HepG2 (cell line): ENCODE measurements around the gene LZTS2. TPM values are rescaled to one million over a fixed set of nuclear protein-coding genes. Genes with fewer than 3 reads are reported as not detected.
A peak's percentile ranks its signal among the peaks of the same experiment; 100 is the strongest.

Source experiments
- ISX ChIP-seq: sonication (generic); formaldehyde crosslinking; conservative IDR thresholded peaks from 2 replicates; pipeline ENCODE4 v1.5.0; 2020; ENCODE audit warnings: missing genetic modification reagents
- KMT2A ChIP-seq: sonication (generic); formaldehyde crosslinking; IDR thresholded peaks from 2 replicates; pipeline ENCODE4 v1.4.0; 2020; ENCODE audit warnings: missing genetic modification reagents
- MYC ChIP-seq: sonication (generic); formaldehyde crosslinking; IDR thresholded peaks from 2 replicates; pipeline ENCODE4 v1.9.0; 2021; ENCODE audit warnings: missing genetic modification reagents, borderline replicate concordance
- XBP1 ChIP-seq: sonication (generic); formaldehyde crosslinking; IDR thresholded peaks from 2 replicates; pipeline ENCODE4 v1.5.0; 2020; ENCODE audit warnings: missing genetic modification reagents
- ZBTB38 ChIP-seq: sonication (generic); formaldehyde crosslinking; IDR thresholded peaks from 2 replicates; pipeline ENCODE4 v1.5.1; 2020; ENCODE audit warnings: mild to moderate bottlenecking, missing genetic modification reagents
- ZNF230 ChIP-seq: sonication (generic); formaldehyde crosslinking; IDR thresholded peaks from 2 replicates; pipeline ENCODE4 v1.4.0; 2020; ENCODE audit warnings: mild to moderate bottlenecking, missing genetic modification reagents
- ZNF343 ChIP-seq: sonication (generic); formaldehyde crosslinking; IDR thresholded peaks from 2 replicates; pipeline ENCODE4 v1.4.0; 2020; ENCODE audit warnings: mild to moderate bottlenecking, missing genetic modification reagents
- ZNF501 ChIP-seq: sonication (generic); formaldehyde crosslinking; IDR thresholded peaks from 2 replicates; pipeline ENCODE4 v1.5.1; 2020; ENCODE audit warnings: mild to moderate bottlenecking, moderate library complexity, missing genetic modification reagents
- ZNF563 ChIP-seq: sonication (generic); formaldehyde crosslinking; IDR thresholded peaks from 2 replicates; pipeline ENCODE4 v1.8.0; 2022; ENCODE audit warnings: mild to moderate bottlenecking, moderate library complexity, missing genetic modification reagents
- ZNF790 ChIP-seq: sonication (generic); formaldehyde crosslinking; IDR thresholded peaks from 2 replicates; pipeline ENCODE4 v1.8.0; 2022; ENCODE audit warnings: missing genetic modification reagents, mild to moderate bottlenecking, borderline replicate concordance
- ZSCAN9 ChIP-seq: IDR thresholded peaks from 2 replicates; pipeline ENCODE4 v1.6.1; 2016; ENCODE audit warnings: borderline replicate concordance
- polyA plus RNA-seq, 8 experiments: library from polyadenylated mRNA; depleted of rRNA in 3 of 8; stranded (reverse) in 7 of 8; unstranded in 1 of 8; fragments of >200 nt; fragmentation: Illumina TruSeq in 4 of 8; extraction: Trizol in 4 of 8; gene quantifications; 2 replicates each; pipeline versions ENCODE4 v1.2.1 to v1.2.3, GENCODE V29; 2011 to 2016; ENCODE audit warnings: low read depth in 4 of 8, missing spikeins in 1 of 8, mixed read lengths in 1 of 8; ENCODE audit not compliant: insufficient read depth in 1 of 8
- total RNA-seq, 5 experiments: library from RNA; depleted of rRNA; stranded (reverse); fragments of >200 nt; fragmentation: Illumina TruSeq; extraction: Trizol; gene quantifications; 2 replicates each; pipeline ENCODE4 v1.2.3, GENCODE V29; 2016; ENCODE audit warnings: low read depth in 1 of 5
- TF ChIP-seq, protein P1 (sequence below): sonication (generic); formaldehyde crosslinking; IDR thresholded peaks from 2 replicates; pipeline ENCODE4 v1.5.0; 2020; ENCODE audit warnings: mild to moderate bottlenecking, missing genetic modification reagents, borderline replicate concordance
- TF ChIP-seq, protein P2 (sequence below): sonication (generic); formaldehyde crosslinking; IDR thresholded peaks from 2 replicates; pipeline ENCODE4 v1.8.0; 2022; ENCODE audit warnings: low read depth, missing genetic modification reagents
- TF ChIP-seq, protein P3 (sequence below): sonication (generic); formaldehyde crosslinking; IDR thresholded peaks from 2 replicates; pipeline ENCODE4; 2020; ENCODE audit warnings: missing genetic modification reagents, mild to moderate bottlenecking, borderline replicate concordance
- TF ChIP-seq, protein P4 (sequence below): sonication (generic); formaldehyde crosslinking; IDR thresholded peaks from 2 replicates; pipeline ENCODE4 v1.5.1; 2020; ENCODE audit warnings: mild to moderate bottlenecking, missing genetic modification reagents, moderate library complexity
- TF ChIP-seq, protein P5 (sequence below): sonication (generic); formaldehyde crosslinking; IDR thresholded peaks from 2 replicates; pipeline ENCODE4 v1.5.0; 2020; ENCODE audit warnings: missing genetic modification reagents, mild to moderate bottlenecking, borderline replicate concordance
- TF ChIP-seq, protein P6 (sequence below): sonication (generic); formaldehyde crosslinking; IDR thresholded peaks from 2 replicates; pipeline ENCODE4 v1.4.0; 2020; ENCODE audit warnings: mild to moderate bottlenecking, missing genetic modification reagents

The LZTS2 gene
- total and polyA plus RNA-seq, 2 of the 13 experiments (the other 11 are each of a cell fraction or from before 2014, with no cell fraction given): 43.6 to 65.6 TPM

DNA sequence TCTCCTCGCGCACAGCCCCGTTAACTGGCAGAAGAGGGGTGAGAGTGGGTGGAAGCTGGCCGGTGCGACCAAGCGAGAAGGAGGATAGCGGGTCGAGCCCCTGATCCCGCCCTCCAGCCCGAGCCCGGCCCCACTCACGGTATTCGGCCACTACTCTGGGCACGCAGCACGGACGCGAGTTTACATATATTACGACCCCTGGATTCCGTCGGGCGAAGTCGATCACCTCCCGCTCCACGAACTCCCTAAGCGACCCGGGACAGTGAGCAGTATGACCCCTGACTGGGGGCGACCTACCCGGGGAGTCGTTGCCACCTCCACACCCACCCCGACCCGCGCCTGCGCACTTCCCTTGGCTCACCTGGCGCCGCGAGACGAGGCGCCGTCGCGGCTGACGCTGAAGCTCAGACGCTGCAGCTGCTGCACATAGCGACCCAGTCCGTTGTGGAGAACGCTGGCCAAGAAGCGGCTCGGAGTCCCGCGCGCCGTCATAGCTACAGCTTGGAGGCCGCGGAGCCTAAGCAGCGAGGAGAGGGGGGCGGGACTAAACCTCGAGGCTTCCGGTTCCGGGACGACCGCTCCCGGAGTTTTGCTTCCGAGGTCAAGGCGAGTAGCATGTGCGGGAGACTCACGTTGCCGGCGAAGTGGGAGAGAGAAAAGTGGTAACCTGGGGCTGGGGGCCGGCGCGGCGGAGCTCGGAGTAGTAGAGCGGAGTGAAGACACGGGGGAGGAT, 12.5 kb upstream of the LZTS2 start, which contains the start of the genes MRPL43 and TWNK (continued):
- TF ChIP-seq, protein P1, sequence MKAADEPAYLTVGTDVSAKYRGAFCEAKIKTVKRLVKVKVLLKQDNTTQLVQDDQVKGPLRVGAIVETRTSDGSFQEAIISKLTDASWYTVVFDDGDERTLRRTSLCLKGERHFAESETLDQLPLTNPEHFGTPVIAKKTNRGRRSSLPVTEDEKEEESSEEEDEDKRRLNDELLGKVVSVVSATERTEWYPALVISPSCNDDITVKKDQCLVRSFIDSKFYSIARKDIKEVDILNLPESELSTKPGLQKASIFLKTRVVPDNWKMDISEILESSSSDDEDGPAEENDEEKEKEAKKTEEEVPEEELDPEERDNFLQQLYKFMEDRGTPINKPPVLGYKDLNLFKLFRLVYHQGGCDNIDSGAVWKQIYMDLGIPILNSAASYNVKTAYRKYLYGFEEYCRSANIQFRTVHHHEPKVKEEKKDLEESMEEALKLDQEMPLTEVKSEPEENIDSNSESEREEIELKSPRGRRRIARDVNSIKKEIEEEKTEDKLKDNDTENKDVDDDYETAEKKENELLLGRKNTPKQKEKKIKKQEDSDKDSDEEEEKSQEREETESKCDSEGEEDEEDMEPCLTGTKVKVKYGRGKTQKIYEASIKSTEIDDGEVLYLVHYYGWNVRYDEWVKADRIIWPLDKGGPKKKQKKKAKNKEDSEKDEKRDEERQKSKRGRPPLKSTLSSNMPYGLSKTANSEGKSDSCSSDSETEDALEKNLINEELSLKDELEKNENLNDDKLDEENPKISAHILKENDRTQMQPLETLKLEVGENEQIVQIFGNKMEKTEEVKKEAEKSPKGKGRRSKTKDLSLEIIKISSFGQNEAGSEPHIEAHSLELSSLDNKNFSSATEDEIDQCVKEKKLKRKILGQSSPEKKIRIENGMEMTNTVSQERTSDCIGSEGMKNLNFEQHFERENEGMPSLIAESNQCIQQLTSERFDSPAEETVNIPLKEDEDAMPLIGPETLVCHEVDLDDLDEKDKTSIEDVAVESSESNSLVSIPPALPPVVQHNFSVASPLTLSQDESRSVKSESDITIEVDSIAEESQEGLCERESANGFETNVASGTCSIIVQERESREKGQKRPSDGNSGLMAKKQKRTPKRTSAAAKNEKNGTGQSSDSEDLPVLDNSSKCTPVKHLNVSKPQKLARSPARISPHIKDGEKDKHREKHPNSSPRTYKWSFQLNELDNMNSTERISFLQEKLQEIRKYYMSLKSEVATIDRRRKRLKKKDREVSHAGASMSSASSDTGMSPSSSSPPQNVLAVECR (CRISPR knock-in tag): peak; percentile 97
- TF ChIP-seq, protein P2, sequence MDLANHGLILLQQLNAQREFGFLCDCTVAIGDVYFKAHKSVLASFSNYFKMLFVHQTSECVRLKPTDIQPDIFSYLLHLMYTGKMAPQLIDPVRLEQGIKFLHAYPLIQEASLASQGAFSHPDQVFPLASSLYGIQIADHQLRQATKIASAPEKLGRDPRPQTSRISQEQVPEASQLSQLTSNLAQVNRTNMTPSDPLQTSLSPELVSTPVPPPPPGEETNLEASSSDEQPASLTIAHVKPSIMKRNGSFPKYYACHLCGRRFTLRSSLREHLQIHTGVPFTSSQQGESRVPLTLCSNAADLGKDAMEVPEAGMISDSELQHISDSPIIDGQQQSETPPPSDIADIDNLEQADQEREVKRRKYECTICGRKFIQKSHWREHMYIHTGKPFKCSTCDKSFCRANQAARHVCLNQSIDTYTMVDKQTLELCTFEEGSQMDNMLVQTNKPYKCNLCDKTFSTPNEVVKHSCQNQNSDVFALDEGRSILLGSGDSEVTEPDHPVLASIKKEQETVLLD: peak; percentile 71; the same call in 1 of the 2 replicates
- no peak for TF ChIP-seq ZSCAN9 (CRISPR knock-in tag)
- TF ChIP-seq, protein P3, sequence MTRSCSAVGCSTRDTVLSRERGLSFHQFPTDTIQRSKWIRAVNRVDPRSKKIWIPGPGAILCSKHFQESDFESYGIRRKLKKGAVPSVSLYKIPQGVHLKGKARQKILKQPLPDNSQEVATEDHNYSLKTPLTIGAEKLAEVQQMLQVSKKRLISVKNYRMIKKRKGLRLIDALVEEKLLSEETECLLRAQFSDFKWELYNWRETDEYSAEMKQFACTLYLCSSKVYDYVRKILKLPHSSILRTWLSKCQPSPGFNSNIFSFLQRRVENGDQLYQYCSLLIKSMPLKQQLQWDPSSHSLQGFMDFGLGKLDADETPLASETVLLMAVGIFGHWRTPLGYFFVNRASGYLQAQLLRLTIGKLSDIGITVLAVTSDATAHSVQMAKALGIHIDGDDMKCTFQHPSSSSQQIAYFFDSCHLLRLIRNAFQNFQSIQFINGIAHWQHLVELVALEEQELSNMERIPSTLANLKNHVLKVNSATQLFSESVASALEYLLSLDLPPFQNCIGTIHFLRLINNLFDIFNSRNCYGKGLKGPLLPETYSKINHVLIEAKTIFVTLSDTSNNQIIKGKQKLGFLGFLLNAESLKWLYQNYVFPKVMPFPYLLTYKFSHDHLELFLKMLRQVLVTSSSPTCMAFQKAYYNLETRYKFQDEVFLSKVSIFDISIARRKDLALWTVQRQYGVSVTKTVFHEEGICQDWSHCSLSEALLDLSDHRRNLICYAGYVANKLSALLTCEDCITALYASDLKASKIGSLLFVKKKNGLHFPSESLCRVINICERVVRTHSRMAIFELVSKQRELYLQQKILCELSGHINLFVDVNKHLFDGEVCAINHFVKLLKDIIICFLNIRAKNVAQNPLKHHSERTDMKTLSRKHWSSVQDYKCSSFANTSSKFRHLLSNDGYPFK (CRISPR knock-in tag): peak; percentile 86; the same call in 1 of the 2 replicates
- TF ChIP-seq, protein P4, sequence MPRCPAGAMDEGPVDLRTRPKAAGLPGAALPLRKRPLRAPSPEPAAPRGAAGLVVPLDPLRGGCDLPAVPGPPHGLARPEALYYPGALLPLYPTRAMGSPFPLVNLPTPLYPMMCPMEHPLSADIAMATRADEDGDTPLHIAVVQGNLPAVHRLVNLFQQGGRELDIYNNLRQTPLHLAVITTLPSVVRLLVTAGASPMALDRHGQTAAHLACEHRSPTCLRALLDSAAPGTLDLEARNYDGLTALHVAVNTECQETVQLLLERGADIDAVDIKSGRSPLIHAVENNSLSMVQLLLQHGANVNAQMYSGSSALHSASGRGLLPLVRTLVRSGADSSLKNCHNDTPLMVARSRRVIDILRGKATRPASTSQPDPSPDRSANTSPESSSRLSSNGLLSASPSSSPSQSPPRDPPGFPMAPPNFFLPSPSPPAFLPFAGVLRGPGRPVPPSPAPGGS (CRISPR knock-in tag): peak; percentile 56
- peak; percentile 83; the same call in 1 of the 2 replicates for TF ChIP-seq ZNF563 (CRISPR knock-in tag)
- peak; percentile 12; the same call in 1 of the 2 replicates for TF ChIP-seq ZNF790 (CRISPR knock-in tag)
- TF ChIP-seq ISX (CRISPR knock-in tag): 0 out of 2 replicates have a peak, but pooled peaks have one; percentile 47
- TF ChIP-seq ZNF343: peak; percentile 84; the same call in 1 of the 2 replicates
- TF ChIP-seq ZBTB38: peak; percentile 48
- peak; percentile 96 for TF ChIP-seq ZNF501
- TF ChIP-seq, protein P5, sequence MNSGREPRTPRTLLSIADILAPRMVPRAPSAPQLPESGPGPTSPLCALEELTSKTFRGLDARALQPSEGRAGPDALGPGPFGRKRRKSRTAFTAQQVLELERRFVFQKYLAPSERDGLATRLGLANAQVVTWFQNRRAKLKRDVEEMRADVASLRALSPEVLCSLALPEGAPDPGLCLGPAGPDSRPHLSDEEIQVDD (CRISPR knock-in tag): 0 out of 2 replicates have a peak, but pooled peaks have one; percentile 6
- TF ChIP-seq MYC (CRISPR knock-in tag): peak; percentile 96
- peak; percentile 63 for TF ChIP-seq ZNF230 (CRISPR knock-in tag)
- 0 out of 2 replicates have a peak, but pooled peaks have one; percentile 42 for TF ChIP-seq XBP1 (CRISPR knock-in tag)
- TF ChIP-seq, protein P6, sequence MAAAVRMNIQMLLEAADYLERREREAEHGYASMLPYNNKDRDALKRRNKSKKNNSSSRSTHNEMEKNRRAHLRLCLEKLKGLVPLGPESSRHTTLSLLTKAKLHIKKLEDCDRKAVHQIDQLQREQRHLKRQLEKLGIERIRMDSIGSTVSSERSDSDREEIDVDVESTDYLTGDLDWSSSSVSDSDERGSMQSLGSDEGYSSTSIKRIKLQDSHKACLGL (CRISPR knock-in tag): peak; percentile 92
- TF ChIP-seq KMT2A: peak; percentile 80; the same call in 1 of the 2 replicates
